ENCODE results near the gene DHCR7. TPM values are rescaled to one million over a fixed set of nuclear protein-coding genes. Genes with fewer than 3 reads are reported as not detected.

Gene DHCR7
- total RNA-seq, 1 donor from 2014 or later = 140 TPM

DNA sequence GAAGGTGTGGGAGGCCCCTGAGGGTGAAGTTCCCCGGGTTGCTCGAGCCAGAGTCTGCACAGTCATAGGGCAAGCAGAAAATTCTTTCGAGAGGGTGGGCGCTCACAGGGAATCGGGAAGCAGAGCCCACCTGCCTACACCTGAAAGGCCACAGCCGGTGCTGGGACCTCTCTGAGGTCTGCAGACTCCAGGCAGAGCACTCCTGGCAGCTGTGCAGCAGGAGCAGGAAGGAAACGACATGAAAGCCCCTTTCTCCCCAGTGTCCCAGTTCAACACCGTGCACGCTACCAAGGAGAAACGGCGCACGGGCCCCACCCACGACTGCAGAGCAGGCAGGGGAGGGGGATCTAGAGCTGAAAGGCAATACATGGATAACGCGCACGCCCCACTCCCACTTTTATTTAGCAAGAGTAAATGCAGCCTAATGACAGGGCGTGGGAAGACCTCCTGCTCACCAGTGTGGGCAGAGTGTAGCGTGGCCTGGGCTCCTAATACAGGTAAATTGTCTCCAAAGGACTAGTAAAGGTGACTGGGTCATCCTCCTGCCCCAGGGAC is 13.5 kb downstream of the DHCR7 start:
- no peak for DNase-seq (ENCODE audit: low spot score, unreplicated experiment)
- Mint-ChIP-seq H3K4me3 (ENCODE audit: low read depth) (no peak overlapping the region), H3K27me3 (no peaks in the 10 kb centered on the region), H3K4me1 (ENCODE audit: low read depth) (no peaks in the 10 kb centered on the region), H3K36me3 (ENCODE audit: insufficient read depth) (peaks cover 7% of the 10 kb centered on the region), H3K27ac (no peak overlapping the region), H3K9me3 (ENCODE audit: low read depth) (no peaks in the 10 kb centered on the region)
- TF ChIP-seq, protein P1, sequence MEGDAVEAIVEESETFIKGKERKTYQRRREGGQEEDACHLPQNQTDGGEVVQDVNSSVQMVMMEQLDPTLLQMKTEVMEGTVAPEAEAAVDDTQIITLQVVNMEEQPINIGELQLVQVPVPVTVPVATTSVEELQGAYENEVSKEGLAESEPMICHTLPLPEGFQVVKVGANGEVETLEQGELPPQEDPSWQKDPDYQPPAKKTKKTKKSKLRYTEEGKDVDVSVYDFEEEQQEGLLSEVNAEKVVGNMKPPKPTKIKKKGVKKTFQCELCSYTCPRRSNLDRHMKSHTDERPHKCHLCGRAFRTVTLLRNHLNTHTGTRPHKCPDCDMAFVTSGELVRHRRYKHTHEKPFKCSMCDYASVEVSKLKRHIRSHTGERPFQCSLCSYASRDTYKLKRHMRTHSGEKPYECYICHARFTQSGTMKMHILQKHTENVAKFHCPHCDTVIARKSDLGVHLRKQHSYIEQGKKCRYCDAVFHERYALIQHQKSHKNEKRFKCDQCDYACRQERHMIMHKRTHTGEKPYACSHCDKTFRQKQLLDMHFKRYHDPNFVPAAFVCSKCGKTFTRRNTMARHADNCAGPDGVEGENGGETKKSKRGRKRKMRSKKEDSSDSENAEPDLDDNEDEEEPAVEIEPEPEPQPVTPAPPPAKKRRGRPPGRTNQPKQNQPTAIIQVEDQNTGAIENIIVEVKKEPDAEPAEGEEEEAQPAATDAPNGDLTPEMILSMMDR (IDR thresholded peaks at IDR 0.05; ENCODE audit: unreplicated experiment) = no peak

DNA sequence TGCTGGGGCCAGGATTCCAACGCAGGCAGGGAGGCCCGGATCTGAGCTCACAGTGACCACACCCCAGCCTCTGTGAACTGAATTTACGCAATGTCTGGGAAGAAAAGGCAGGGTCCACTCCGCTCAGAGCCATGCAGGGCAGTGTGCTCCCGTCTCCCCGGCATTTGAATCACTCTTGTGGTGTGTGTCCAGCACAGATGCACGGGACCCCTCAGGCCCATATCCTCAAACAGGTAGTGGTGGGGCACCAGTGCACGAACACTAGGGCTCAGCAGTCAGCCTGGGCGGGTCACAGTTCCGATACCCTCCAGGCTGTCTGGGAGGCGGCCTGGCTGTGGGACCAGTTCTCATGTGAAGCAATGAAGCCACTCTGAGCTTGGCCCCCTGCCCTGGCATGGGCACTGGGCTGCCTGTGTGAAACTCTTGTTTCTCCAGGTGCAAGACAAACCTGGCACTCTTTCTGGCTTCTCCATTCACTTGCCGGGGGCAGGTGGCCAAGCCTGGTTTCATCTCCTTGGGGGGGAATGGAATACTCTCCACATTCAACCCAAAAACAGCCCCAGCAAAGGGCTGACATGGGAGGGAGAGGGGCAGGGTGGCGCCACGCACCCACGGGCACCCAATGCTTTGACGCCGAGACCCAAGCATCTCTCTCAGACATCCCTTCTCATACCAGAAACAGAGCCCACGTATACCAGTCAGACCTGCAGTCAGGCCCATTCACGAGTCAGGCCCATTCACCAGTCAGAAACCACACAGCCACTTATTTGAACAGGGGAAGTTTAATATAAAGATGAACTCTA is 14.3 kb downstream of the DHCR7 start:
- Mint-ChIP-seq H3K4me1 (ENCODE audit: low read depth) (no peaks in the 10 kb centered on the region), H3K27ac (no peak overlapping the region), H3K4me3 (ENCODE audit: low read depth) (no peak overlapping the region), H3K9me3 (ENCODE audit: low read depth) (no peaks in the 10 kb centered on the region), H3K27me3 (no peaks in the 10 kb centered on the region), H3K36me3 (ENCODE audit: insufficient read depth) (peaks cover 7% of the 10 kb centered on the region)
- TF ChIP-seq, protein P1 (IDR thresholded peaks at IDR 0.05; ENCODE audit: unreplicated experiment) = no peak
- no peak for DNase-seq (ENCODE audit: low spot score, unreplicated experiment)

DNA sequence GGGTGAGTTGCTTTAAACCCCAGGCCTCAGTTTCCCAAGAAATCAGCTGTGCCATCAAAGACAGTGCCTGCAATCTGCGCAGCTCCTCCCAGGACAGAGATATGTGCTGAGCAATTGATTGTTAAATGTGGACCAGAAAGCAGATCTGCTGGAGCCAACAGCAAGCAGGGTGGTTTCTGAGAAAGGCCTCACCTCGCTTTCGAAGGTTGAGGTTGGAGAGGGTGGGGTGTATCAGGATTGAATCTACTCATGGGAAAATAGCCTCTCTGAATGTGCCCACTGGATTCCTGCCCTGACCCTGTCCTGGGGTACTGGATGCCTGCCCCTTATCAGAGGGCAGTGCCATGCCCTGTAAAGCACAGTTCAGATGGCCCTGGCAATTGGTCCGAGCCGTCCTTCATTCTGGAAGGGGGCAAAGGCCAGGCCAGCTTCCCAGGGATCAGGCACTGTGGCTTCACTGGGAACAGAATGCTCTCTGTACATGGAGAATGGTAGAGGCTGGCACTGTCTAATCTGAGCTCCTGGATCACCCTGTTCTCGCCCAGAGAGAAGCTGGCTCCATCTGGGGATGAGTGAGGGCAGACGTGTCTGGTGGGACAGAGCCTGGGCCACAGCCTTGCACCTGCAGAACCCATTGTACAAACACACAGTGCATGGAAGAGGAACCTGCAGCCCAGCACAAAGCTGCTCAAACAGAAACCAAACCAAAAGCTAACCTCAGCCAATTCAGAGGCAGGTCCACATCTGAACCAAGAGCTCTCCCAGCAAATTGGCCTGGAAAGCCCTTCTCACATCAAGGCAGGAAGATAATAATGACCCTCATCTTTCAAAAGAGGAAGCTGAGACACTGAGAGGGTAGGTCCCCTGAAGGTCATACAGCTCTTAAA is 15.2 kb downstream of the DHCR7 start:
- no peaks in the 10 kb centered on the region for H3K27me3 Mint-ChIP-seq
- TF ChIP-seq, protein P1 (IDR thresholded peaks at IDR 0.05; ENCODE audit: unreplicated experiment) = no peak
- no peaks in the 10 kb centered on the region for H3K4me1 Mint-ChIP-seq (ENCODE audit: low read depth)
- H3K27ac Mint-ChIP-seq = no peak overlapping the region
- no peak overlapping the region for H3K4me3 Mint-ChIP-seq (ENCODE audit: low read depth)
- no peaks in the 10 kb centered on the region for H3K9me3 Mint-ChIP-seq (ENCODE audit: low read depth)
- H3K36me3 Mint-ChIP-seq (ENCODE audit: insufficient read depth) = peaks cover 4% of the 10 kb centered on the region
- no peak for DNase-seq (ENCODE audit: low spot score, unreplicated experiment)

DNA sequence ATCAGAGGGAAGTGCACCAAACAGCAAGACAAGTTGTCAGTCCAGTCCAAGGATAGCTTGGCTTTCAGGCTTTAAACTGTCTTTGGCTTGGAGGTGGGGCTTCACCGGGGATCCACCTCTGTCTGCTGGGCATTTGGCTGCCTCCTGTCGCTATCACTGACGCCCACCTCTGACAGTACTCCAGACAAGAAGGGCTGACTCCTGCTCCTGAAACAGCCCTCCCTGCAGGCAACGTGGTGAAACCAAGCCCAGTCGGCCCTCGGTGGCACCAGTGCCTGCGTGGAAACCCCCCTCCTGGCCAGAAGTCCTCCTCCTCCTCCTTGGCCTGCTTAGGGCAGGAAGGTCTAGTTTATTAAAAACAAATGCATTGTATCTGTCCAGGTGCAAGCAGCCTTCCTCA is 16.9 kb downstream of the DHCR7 start:
- TF ChIP-seq, protein P1 (IDR thresholded peaks at IDR 0.05; ENCODE audit: unreplicated experiment) = no peak
- H3K4me1 Mint-ChIP-seq (ENCODE audit: low read depth) = no peaks in the 10 kb centered on the region
- no peak overlapping the region for H3K4me3 Mint-ChIP-seq (ENCODE audit: low read depth)
- no peaks in the 10 kb centered on the region for H3K27me3 Mint-ChIP-seq
- no peaks in the 10 kb centered on the region for H3K9me3 Mint-ChIP-seq (ENCODE audit: low read depth)
- DNase-seq (ENCODE audit: low spot score, unreplicated experiment) = no peak
- H3K27ac Mint-ChIP-seq = no peak overlapping the region
- H3K36me3 Mint-ChIP-seq (ENCODE audit: insufficient read depth) = peaks cover 2% of the 10 kb centered on the region

DNA sequence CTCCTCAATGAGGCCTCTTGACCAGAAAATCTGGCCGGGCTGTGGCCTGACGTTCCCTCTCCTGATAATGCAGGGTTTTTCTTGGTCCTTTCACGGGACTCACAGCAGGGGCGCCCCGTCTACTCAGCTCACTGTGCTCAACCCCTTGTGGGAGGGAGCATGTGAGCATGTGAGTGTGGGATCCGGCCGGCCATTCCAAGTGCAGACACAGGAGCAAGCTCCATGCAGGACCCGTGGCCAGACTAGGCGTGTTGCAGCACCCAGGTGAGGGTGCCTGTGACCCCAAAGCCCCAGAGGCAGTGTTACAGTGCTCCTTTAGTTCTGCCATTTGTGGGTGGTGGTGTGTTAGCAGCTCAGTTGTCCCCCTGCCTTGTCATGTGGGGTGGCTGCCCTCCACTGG is 18.0 kb downstream of the DHCR7 start:
- TF ChIP-seq, protein P1 (IDR thresholded peaks at IDR 0.05; ENCODE audit: unreplicated experiment) = no peak
- Mint-ChIP-seq H3K27ac (no peak overlapping the region), H3K4me1 (ENCODE audit: low read depth) (no peaks in the 10 kb centered on the region), H3K27me3 (no peaks in the 10 kb centered on the region), H3K4me3 (ENCODE audit: low read depth) (no peak overlapping the region), H3K9me3 (ENCODE audit: low read depth) (no peaks in the 10 kb centered on the region), H3K36me3 (ENCODE audit: insufficient read depth) (peaks cover 2% of the 10 kb centered on the region)
- no peak for DNase-seq (ENCODE audit: low spot score, unreplicated experiment)

Data from progenitor cell of endocrine pancreas (in vitro differentiated cells).